K562 (cell line): ENCODE results near the gene POLR3A. TPM values are rescaled to one million over a fixed set of nuclear protein-coding genes. Genes with fewer than 3 reads are reported as not detected.

ENCODE experiments used
- BRD4 ChIP-seq: fragments of 200-600 bp; sonication (generic); IDR thresholded peaks from 2 replicates; pipeline ENCODE4 v1.6.1; 2017; ENCODE audit warnings: inconsistent platforms
- CREB1 ChIP-seq, 2 experiments: sonication (generic) in 1 of 2; formaldehyde crosslinking in 1 of 2; IDR thresholded peaks; 2 replicates each; pipeline versions ENCODE4 v1.6.1 to v1.8.0; 2012 to 2022; ENCODE audit warnings: inconsistent platforms in 1 of 2, mild to moderate bottlenecking in 1 of 2, missing genetic modification reagents in 1 of 2, moderate library complexity in 1 of 2
- EHMT2 ChIP-seq: fragments of 450-650 bp; IDR thresholded peaks from 2 replicates; pipeline ENCODE4 v1.6.1; 2018; ENCODE audit warnings: antibody characterized with exemption
- JUN ChIP-seq, 2 experiments: sonication (generic) in 1 of 2; formaldehyde crosslinking in 1 of 2; IDR thresholded peaks; 2 replicates each; pipeline versions ENCODE4 v1.6.1 to v1.8.0; 2012 to 2022; ENCODE audit warnings: borderline replicate concordance in 2 of 2, mild to moderate bottlenecking in 2 of 2, improper control_type of control experiment in 1 of 2, low read depth in 1 of 2, low read length in 1 of 2, missing genetic modification reagents in 1 of 2
- JUND ChIP-seq, 2 experiments: IDR thresholded peaks; 2 replicates in 1 of 2; 3 replicates in 1 of 2; pipeline ENCODE4 v1.6.1; 2011; ENCODE audit warnings: borderline replicate concordance in 2 of 2, low read depth in 2 of 2, low read length in 2 of 2, improper control_type of control experiment in 1 of 2, missing biosample characterization in 1 of 2, missing genetic modification characterization in 1 of 2, missing genetic modification reagents in 1 of 2
- MYC ChIP-seq, 2 experiments: fragments of 250-450 bp in 1 of 2; sonication (Bioruptor Pico) in 1 of 2; IDR thresholded peaks; 2 replicates each; pipeline versions ENCODE4 v1.5.1 to v1.6.1; 2012 to 2021; ENCODE audit warnings: low read depth in 2 of 2, borderline replicate concordance in 1 of 2, improper control_type of control experiment in 1 of 2, low read length in 1 of 2, mild to moderate bottlenecking in 1 of 2, moderate library complexity in 1 of 2
- NFE2L1 ChIP-seq: fragments of 450-650 bp; IDR thresholded peaks from 2 replicates; pipeline ENCODE4 v1.6.1; 2016; ENCODE audit warnings: missing genetic modification characterization, low read depth, mild to moderate bottlenecking, missing compliant biosample characterization, moderate library complexity, borderline replicate concordance
- NONO ChIP-seq, 2 experiments: fragments of 200-400 bp in 1 of 2; fragments of 450-650 bp in 1 of 2; formaldehyde crosslinking in 1 of 2; IDR thresholded peaks; 2 replicates each; pipeline ENCODE4 v1.6.1; 2017; ENCODE audit warnings: low read depth in 2 of 2, mild to moderate bottlenecking in 2 of 2, moderate library complexity in 2 of 2, low read length in 1 of 2
- RAD51 ChIP-seq: fragments of 450-650 bp; IDR thresholded peaks from 2 replicates; pipeline ENCODE4 v1.7.1; 2016; ENCODE audit warnings: low read depth, mild to moderate bottlenecking, borderline replicate concordance
- RBM22 ChIP-seq: fragments of 200-400 bp; formaldehyde crosslinking; IDR thresholded peaks from 2 replicates; pipeline ENCODE4 v1.6.1; 2018; ENCODE audit warnings: low read length, low read depth; ENCODE audit not compliant: poor library complexity, severe bottlenecking
- RBM25 ChIP-seq: fragments of 200-400 bp; formaldehyde crosslinking; IDR thresholded peaks from 2 replicates; pipeline ENCODE4 v1.6.1; 2018; ENCODE audit warnings: low read length, low read depth, moderate library complexity; ENCODE audit not compliant: severe bottlenecking
- RFX1 ChIP-seq: fragments of 450-650 bp; IDR thresholded peaks from 2 replicates; pipeline ENCODE4 v1.6.1; 2016; ENCODE audit warnings: mild to moderate bottlenecking, moderate library complexity
- RFX7 ChIP-seq: fragments of 250-450 bp; sonication (Bioruptor Pico); IDR thresholded peaks from 2 replicates; pipeline ENCODE4 v1.5.1; 2021; ENCODE audit warnings: mild to moderate bottlenecking
- STAT5B ChIP-seq: fragments of 250-450 bp; sonication (Bioruptor Pico); IDR thresholded peaks from 2 replicates; pipeline ENCODE4 v1.8.0; 2021; ENCODE audit warnings: mild to moderate bottlenecking, inconsistent platforms
- TRIM24 ChIP-seq, 2 experiments: fragments of 450-650 bp; IDR thresholded peaks; 2 replicates each; pipeline ENCODE4 v1.6.1; 2016
- ZNF197 ChIP-seq: fragments of 200-800 bp; sonication (Bioruptor generic); IDR thresholded peaks from 2 replicates; pipeline ENCODE4 v1.6.1; 2016; ENCODE audit warnings: low read depth, missing genetic modification characterization, missing compliant biosample characterization
- ZNF24 ChIP-seq: fragments of 450-650 bp; IDR thresholded peaks from 2 replicates; pipeline ENCODE4 v1.6.1; 2016
- ZNF282 ChIP-seq: sonication (generic); formaldehyde crosslinking; IDR thresholded peaks from 2 replicates; pipeline ENCODE4 v1.8.1; 2023; ENCODE audit warnings: missing genetic modification reagents
- polyA plus RNA-seq, 8 experiments: library from polyadenylated mRNA; depleted of rRNA in 4 of 8; stranded (reverse) in 5 of 8; unstranded in 3 of 8; fragments of >200 nt; fragmentation: Nextera tagmentation in 2 of 8; fragmentation: Illumina TruSeq in 1 of 8; extraction: Ambion mirVana in 2 of 8; extraction: Trizol in 1 of 8; gene quantifications; 2 replicates each; pipeline versions ENCODE4 v1.2.1 to v1.2.3, GENCODE V29; 2011 to 2014; ENCODE audit warnings: inconsistent platforms in 1 of 8, missing spikeins in 1 of 8
- total RNA-seq, 7 experiments: library from RNA; depleted of rRNA in 6 of 7; stranded (reverse); fragments of >200 nt in 6 of 7; fragmentation: Illumina TruSeq in 2 of 7; extraction: Trizol in 2 of 7; gene quantifications; 2 replicates each; pipeline versions ENCODE4 v1.2.1 to v1.2.3, GENCODE V29; 2011 to 2021; ENCODE audit warnings: low replicate concordance in 1 of 7
- TF ChIP-seq, protein P1 (sequence below): fragments of 150-350 bp; IDR thresholded peaks from 2 replicates; pipeline ENCODE4 v1.6.1; 2014; ENCODE audit warnings: low read depth, mild to moderate bottlenecking, low read length, borderline replicate concordance

POLR3A gene
- total and polyA plus RNA-seq, 9 of the 15 experiments (the other 6 are each of a cell fraction or from before 2014, with no cell fraction given): 14.9 to 37.0 (median 26.7) TPM

DNA sequence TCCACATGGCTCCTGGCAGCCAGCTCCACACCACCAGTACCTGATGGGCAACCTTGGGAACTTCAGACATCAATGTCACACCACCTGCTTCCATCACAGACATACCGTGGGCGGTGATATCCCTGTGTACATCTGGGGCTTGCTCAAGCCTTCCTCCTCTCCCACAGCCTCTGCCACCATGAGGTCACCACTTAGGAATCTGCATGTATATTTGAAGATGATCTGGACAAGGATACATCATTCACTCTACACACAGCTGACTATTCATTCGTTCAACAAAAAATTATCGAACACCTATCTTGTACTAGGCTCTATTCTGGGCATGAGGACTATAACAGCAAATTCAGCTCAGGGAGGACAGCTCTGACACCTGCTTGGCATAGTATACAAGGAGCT is 109.6 kb downstream of the POLR3A start (continued):
- TF ChIP-seq, protein P1, sequence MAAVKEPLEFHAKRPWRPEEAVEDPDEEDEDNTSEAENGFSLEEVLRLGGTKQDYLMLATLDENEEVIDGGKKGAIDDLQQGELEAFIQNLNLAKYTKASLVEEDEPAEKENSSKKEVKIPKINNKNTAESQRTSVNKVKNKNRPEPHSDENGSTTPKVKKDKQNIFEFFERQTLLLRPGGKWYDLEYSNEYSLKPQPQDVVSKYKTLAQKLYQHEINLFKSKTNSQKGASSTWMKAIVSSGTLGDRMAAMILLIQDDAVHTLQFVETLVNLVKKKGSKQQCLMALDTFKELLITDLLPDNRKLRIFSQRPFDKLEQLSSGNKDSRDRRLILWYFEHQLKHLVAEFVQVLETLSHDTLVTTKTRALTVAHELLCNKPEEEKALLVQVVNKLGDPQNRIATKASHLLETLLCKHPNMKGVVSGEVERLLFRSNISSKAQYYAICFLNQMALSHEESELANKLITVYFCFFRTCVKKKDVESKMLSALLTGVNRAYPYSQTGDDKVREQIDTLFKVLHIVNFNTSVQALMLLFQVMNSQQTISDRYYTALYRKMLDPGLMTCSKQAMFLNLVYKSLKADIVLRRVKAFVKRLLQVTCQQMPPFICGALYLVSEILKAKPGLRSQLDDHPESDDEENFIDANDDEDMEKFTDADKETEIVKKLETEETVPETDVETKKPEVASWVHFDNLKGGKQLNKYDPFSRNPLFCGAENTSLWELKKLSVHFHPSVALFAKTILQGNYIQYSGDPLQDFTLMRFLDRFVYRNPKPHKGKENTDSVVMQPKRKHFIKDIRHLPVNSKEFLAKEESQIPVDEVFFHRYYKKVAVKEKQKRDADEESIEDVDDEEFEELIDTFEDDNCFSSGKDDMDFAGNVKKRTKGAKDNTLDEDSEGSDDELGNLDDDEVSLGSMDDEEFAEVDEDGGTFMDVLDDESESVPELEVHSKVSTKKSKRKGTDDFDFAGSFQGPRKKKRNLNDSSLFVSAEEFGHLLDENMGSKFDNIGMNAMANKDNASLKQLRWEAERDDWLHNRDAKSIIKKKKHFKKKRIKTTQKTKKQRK: no peak
- TF ChIP-seq NFE2L1: no peak
- TF ChIP-seq BRD4: no peak
- TF ChIP-seq CREB1 (IDR thresholded peaks at IDR 0.05): no peak
- TF ChIP-seq CREB1 (CRISPR knock-in tag; IDR thresholded peaks at IDR 0.05): no peak
- TF ChIP-seq MYC (IDR thresholded peaks at IDR 0.05; ENCODE audit: low read depth, low read length): no peak
- no peak for TF ChIP-seq MYC (CRISPR knock-in tag; IDR thresholded peaks at IDR 0.05; ENCODE audit: borderline replicate concordance, low read depth)
- TF ChIP-seq ZNF282 (CRISPR knock-in tag): no peak
- TF ChIP-seq EHMT2: no peak
- no peak for TF ChIP-seq RFX7 (CRISPR knock-in tag)
- 0 out of 4 replicates have a peak, but pooled peaks of 1 of the 2 experiments have one; percentile 17 for TF ChIP-seq TRIM24 (IDR thresholded peaks at IDR 0.05)
- TF ChIP-seq JUN (IDR thresholded peaks at IDR 0.05; ENCODE audit: borderline replicate concordance, low read depth, low read length): peak; percentile 80
- no peak for TF ChIP-seq JUN (CRISPR knock-in tag; IDR thresholded peaks at IDR 0.05; ENCODE audit: borderline replicate concordance)
- no peak for TF ChIP-seq RBM25
- no peak for TF ChIP-seq RBM22
- peak; percentile 78 for TF ChIP-seq ZNF24
- TF ChIP-seq RAD51: no peak
- no peak for TF ChIP-seq NONO (IDR thresholded peaks at IDR 0.05; ENCODE audit: low read depth in 2 of 2, low read length in 1 of 2)
- TF ChIP-seq STAT5B (CRISPR knock-in tag): no peak
- peak; percentile 90 for TF ChIP-seq JUND (IDR thresholded peaks at IDR 0.05; ENCODE audit: borderline replicate concordance, low read depth, low read length)
- peak; percentile 85; the same call in 2 of the 3 replicates for TF ChIP-seq JUND (tag; IDR thresholded peaks at IDR 0.05; ENCODE audit: borderline replicate concordance, low read depth, low read length)
- no peak for TF ChIP-seq ZNF197 (CRISPR knock-in tag)
- no peak for TF ChIP-seq RFX1
